Heart left ventricle (tissue), 16 donors: ENCODE results near the gene FCRLA. TPM values are rescaled to one million over a fixed set of nuclear protein-coding genes. Genes with fewer than 3 reads are reported as not detected.
"Not testable (repeated sequence)": the region's sequence is repeated elsewhere in the genome, so short reads cannot be mapped to it uniquely, and the experiment has no call there.

ENCODE experiments used
- ATAC-seq, 4 donors: fragments of 200-7000 bp; cut with Tn5 transposase; one replicate each; pipeline ENCODE4 v1.9.1; 2020 to 2022; ENCODE audit warnings: moderate library complexity in 4 of 4, mild to moderate bottlenecking in 3 of 4, moderate number of reproducible peaks in 1 of 4
- DNase-seq, 5 donors: peaks; one replicate each; pipeline ENCODE4 v3.0.0-alpha.2; 2020
- H3K27ac ChIP-seq, 12 donors: fragments of 200-600 bp; sonication (generic) in 4 of 12; one replicate each; pipeline versions ENCODE4 v1.5.0 to v1.8.0; 2016 to 2022; ENCODE audit warnings: mild to moderate bottlenecking in 2 of 12
- H3K27me3 ChIP-seq, 9 donors: fragments of 200-600 bp; sonication (generic) in 2 of 9; one replicate each; pipeline versions ENCODE4 v1.5.1 to v1.8.0; 2016 to 2022; ENCODE audit warnings: mild to moderate bottlenecking in 3 of 9
- H3K36me3 ChIP-seq, 9 donors: fragments of 200-600 bp; sonication (generic) in 2 of 9; one replicate each; pipeline versions ENCODE4 v1.5.0 to v1.8.0; 2018 to 2022; ENCODE audit warnings: mild to moderate bottlenecking in 2 of 9
- H3K4me1 ChIP-seq, 12 donors: fragments of 200-600 bp; sonication (generic) in 4 of 12; one replicate each; pipeline versions ENCODE4 v1.5.0 to v1.8.0; 2016 to 2022; ENCODE audit warnings: mild to moderate bottlenecking in 3 of 12
- H3K4me3 ChIP-seq, 12 donors: fragments of 200-600 bp; sonication (generic) in 4 of 12; one replicate each; pipeline versions ENCODE4 v1.5.0 to v1.8.0; 2017 to 2022; ENCODE audit warnings: mild to moderate bottlenecking in 9 of 12, moderate library complexity in 4 of 12
- H3K9me3 ChIP-seq, 12 donors: fragments of 200-600 bp; sonication (generic) in 4 of 12; one replicate each; pipeline versions ENCODE4 v1.5.0 to v1.8.0; 2016 to 2022; ENCODE audit warnings: mild to moderate bottlenecking in 1 of 12
- CTCF ChIP-seq, 12 donors: fragments of 200-600 bp; sonication (generic) in 4 of 12; IDR thresholded peaks; one replicate each; pipeline versions ENCODE4 v1.5.0 to v1.8.0; 2018 to 2022; ENCODE audit warnings: antibody characterized with exemption in 12 of 12, mild to moderate bottlenecking in 5 of 12
- POLR2A ChIP-seq, 2 donors: fragments of 450-650 bp; IDR thresholded peaks; one replicate each; pipeline ENCODE4 v1.6.1; 2017; ENCODE audit warnings: antibody characterized with exemption in 2 of 2, mild to moderate bottlenecking in 2 of 2, moderate library complexity in 2 of 2
- WGBS, 4 donors: extraction: QIAGEN DNeasy Blood & Tissue Kit in 2 of 4; methylation state at CpG; one replicate each; pipeline versions ENCODE4 v1.1.5 to v1.1.7; 2013 to 2018; 5-methylcytosine and 5-hydroxymethylcytosine counted together
- intact Hi-C, 10 donors: fragments of 100-400 bp; cut with DNase I; formaldehyde crosslinking; loops; one replicate each; pipeline versions ENCODE4 v1.11.1 to v1.14.2; 2022
- polyA plus RNA-seq, 2 donors: library from polyadenylated mRNA; stranded (reverse); fragments of 200-250 nt; gene quantifications; one replicate each; pipeline ENCODE4 v1.2.3, GENCODE V29; 2013
- total RNA-seq, 9 donors: library from RNA; depleted of rRNA in 2 of 9; stranded (reverse); fragments of >200 nt in 2 of 9; fragmentation: NEBNext Ultra II Directional in 3 of 9; extraction: Animal tissue kit (Norgen Biotek cat#: 25700) in 3 of 9; gene quantifications; one replicate each; pipeline versions ENCODE4 v1.1.0 to v1.2.4, GENCODE V29; 2016 to 2023
- donor health status: ischemic (EF 13 %, LVEDD 7.1; RV severe dilation, severe dysfunction).
- donor health status: healthy with polysubstance abuse.
- donor health status: DM: no; HTN: yes; CAD: no.
- donor health status: DM: no; HTN: no; CAD: no.
- donor health status: ischemic (EF 25% LVEDD 6.9; RV normal size, moderate dysfunction).
- donor health status: ischemic (EF 25% LVEDD 5.7; RV mildly dilated, moderate dysfunction).
- donor health status: healthy.
- donor health status: DM: yes; HTN: yes; CAD: no.
- donor health status: ischemic (EF 35%, LVEDD 5.7; RV mildly dilated, moderate dysfunction).
- donor health status: nonischemic (EF 11% LVEDD 7.7; RV severe dilation, severe dysfunction).
- donor health status: DM: yes; HTN: yes; CAD: no.
- donor health status: PGD.
- donor health status: ischemic (EF 29% LVEDD 5.4; RV normal size, mild dysfunction).
- donor health status: nonischemic (EF 23%, LVEDD 6.1; RV moderate dilation, normal function).

The FCRLA gene
- total and polyA plus RNA-seq, 11 donors = 0.11 to 1.0 (median 0.23) TPM; not detected in 6

GRCh38 chr1:161681879-161682278, 25.1 kb upstream of the FCRLA start:
- Histone ChIP-seq H3K36me3 (no peaks in the 10 kb centered on the region), H3K9me3 (no peaks in the 10 kb centered on the region), H3K4me3 (no peak overlapping the region), H3K27me3 (peaks cover 0 to 16% (median 0%) of the 10 kb centered on the region in 9 donors), H3K27ac (no peak overlapping the region), H3K4me1 (no peaks in the 10 kb centered on the region)
- WGBS, 4 donors = 57 to 74% (median 68%) methylated on average over 3 of the region's 3 CpGs
- TF ChIP-seq POLR2A (IDR thresholded peaks at IDR 0.05) (no peak), CTCF (IDR thresholded peaks at IDR 0.05) (no peak)
- DNase-seq (no peak), ATAC-seq (no peak)
- intact Hi-C loops = loop anchor here in 1 of 10 donors (5.0 kb wide), 1 partner anchor 50 kb away; no protein-coding TSS in a partner anchor

- DNase-seq (no peak), ATAC-seq (no peak)
- Histone ChIP-seq H3K36me3 (no peaks in the 10 kb centered on the region), H3K9me3 (no peaks in the 10 kb centered on the region), H3K4me1 (no peaks in the 10 kb centered on the region), H3K27me3 (peaks cover 0 to 38% (median 10%) of the 10 kb centered on the region in 9 donors), H3K27ac (no peak overlapping the region), H3K4me3 (no peak overlapping the region)
- 74 to 84% (median 76%) methylated on average over 3 of the region's 3 CpGs for WGBS, 4 donors
- no peak for TF ChIP-seq CTCF (IDR thresholded peaks at IDR 0.05)
- TF ChIP-seq POLR2A (IDR thresholded peaks at IDR 0.05) = no peak
- intact Hi-C loops = no loop called here
These were observed 18.1 kb upstream of the FCRLA start for GRCh38 chr1:161688946-161689345.

GRCh38 chr1:161691846-161692245, 15.2 kb upstream of the FCRLA start:
- Histone ChIP-seq H3K4me3 (no peak overlapping the region), H3K27ac (no peak overlapping the region), H3K36me3 (no peaks in the 10 kb centered on the region), H3K4me1 (no peaks in the 10 kb centered on the region), H3K9me3 (peaks cover 0 to 4% (median 0%) of the 10 kb centered on the region in 12 donors), H3K27me3 (peaks cover 0 to 42% (median 5%) of the 10 kb centered on the region in 9 donors)
- ATAC-seq (no peak), DNase-seq (no peak)
- TF ChIP-seq POLR2A (IDR thresholded peaks at IDR 0.05) = no peak
- no peak for TF ChIP-seq CTCF (IDR thresholded peaks at IDR 0.05)
- intact Hi-C loops = no loop called here
- WGBS, 4 donors = 68 to 81% (median 70%) methylated on average over 3 of the region's 3 CpGs

GRCh38 chr1:161693020-161693712, 13.9 kb upstream of the FCRLA start:
- H3K4me3 ChIP-seq, H3K36me3 ChIP-seq, ATAC-seq, intact Hi-C loops, DNase-seq, H3K9me3 ChIP-seq, H3K27ac ChIP-seq, H3K4me1 ChIP-seq: not testable (repeated sequence)
- H3K27me3 ChIP-seq = peaks cover 0 to 42% (median 5%) of the 10 kb centered on the region in 9 donors
- 85 to 88% (median 87%) methylated on average over 12 to 14 of the region's 14 CpGs for WGBS, 4 donors

GRCh38 chr1:161698302-161698701, 8.7 kb upstream of the FCRLA start:
- H3K4me3 ChIP-seq, ATAC-seq, H3K27ac ChIP-seq, H3K9me3 ChIP-seq, DNase-seq, H3K36me3 ChIP-seq, intact Hi-C loops, H3K4me1 ChIP-seq: not testable (repeated sequence)
- H3K27me3 ChIP-seq = peaks cover 0 to 14% (median 4%) of the 10 kb centered on the region in 9 donors
- 86 to 91% (median 88%) methylated on average over 2 of the region's 2 CpGs for WGBS, 4 donors
